GM12878 (cell line): Measurements from ENCODE around the gene CUEDC1. TPM values are rescaled to one million over a fixed set of nuclear protein-coding genes. Genes with fewer than 3 reads are reported as not detected.
"Not testable (repeated sequence)": the region's sequence is repeated elsewhere in the genome, so short reads cannot be mapped to it uniquely, and the experiment has no call there.

Experiments
- ATAC-seq: fragments of 200-7000 bp; cut with Tn5 transposase; 3 replicates; pipeline ENCODE4 v1.9.1; 2020; ENCODE audit warnings: mild to moderate bottlenecking, moderate library complexity
- BruUV-seq: library from RNA; stranded (reverse); fragments of 400-500 nt; replicated peaks from 2 replicates; lab custom pipeline; 2021; lab: Mats Ljungman, UMichigan
- CTCF ChIA-PET: fragments of 300-600 bp; sonication (Branson Sonifier 250); formaldehyde crosslinking; extraction: SDS; loops from one replicate; lab custom pipeline; 2021; ENCODE audit warnings: inconsistent platforms; lab: Yijun Ruan, JAX
- POLR2A ChIA-PET: fragments of 350-600 bp; formaldehyde crosslinking; extraction: SDS; loops from one replicate; lab custom pipeline; 2021; ENCODE audit warnings: inconsistent platforms; lab: Charles Lee
- RAD21 ChIA-PET: fragments of 300-600 bp; sonication (Branson Sonifier 250); formaldehyde crosslinking; loops from one replicate; lab custom pipeline; 2023; ENCODE audit warnings: antibody characterized with exemption; ENCODE audit not compliant: unreplicated experiment; lab: Charles Lee
- SMC1A ChIA-PET: fragments of 300-600 bp; sonication (Branson Sonifier 250); formaldehyde crosslinking; loops from one replicate; lab custom pipeline; 2023; ENCODE audit not compliant: unreplicated experiment, uncharacterized antibody; lab: Charles Lee
- DNase-seq: peaks from one replicate; pipeline ENCODE4 v3.0.0-alpha.2; 2011; ENCODE audit warnings: low read depth, low spot score
- FAIRE-seq: peaks from 3 replicates; lab custom pipeline; 2011; peaks lifted over from hg19 to GRCh38; lab: Jason Lieb, UNC
- H2AFZ ChIP-seq: 2 replicates; pipeline ENCODE4 v1.6.0; 2011; ENCODE audit warnings: low read depth, low read length, control low read depth; ENCODE audit not compliant: control insufficient read depth
- H3K27ac ChIP-seq: 2 replicates; pipeline ENCODE4 v1.5.1; 2011; ENCODE audit warnings: control low read depth; ENCODE audit not compliant: control insufficient read depth, insufficient read depth
- H3K27me3 ChIP-seq, 2 experiments: replicated peaks in 1 of 2; 2 replicates each; pipeline versions ENCODE4 v1.6.0 to v1.6.1; 2011; ENCODE audit warnings: low read length in 1 of 2; ENCODE audit not compliant: control insufficient read depth in 2 of 2, insufficient read depth in 2 of 2
- H3K36me3 ChIP-seq, 2 experiments: 2 replicates each; pipeline ENCODE4 v1.5.1; 2011; ENCODE audit warnings: low read length in 1 of 2; ENCODE audit not compliant: control insufficient read depth in 2 of 2, insufficient read depth in 2 of 2
- H3K4me1 ChIP-seq: 2 replicates; pipeline ENCODE4 v1.6.1; 2011; ENCODE audit warnings: mild to moderate bottlenecking, low read length, moderate library complexity, mixed read lengths; ENCODE audit not compliant: control insufficient read depth, insufficient read depth
- H3K4me2 ChIP-seq: 2 replicates; pipeline ENCODE4 v1.6.0; 2011; ENCODE audit warnings: control low read depth; ENCODE audit not compliant: control insufficient read depth, insufficient read depth
- H3K4me3 ChIP-seq: fragments of 200-600 bp; sonication (generic); 2 replicates; pipeline ENCODE4 v1.5.1; 2016
- H3K79me2 ChIP-seq: 2 replicates; pipeline ENCODE4 v1.6.0; 2011; ENCODE audit warnings: low read length; ENCODE audit not compliant: control insufficient read depth, insufficient read depth
- H3K9ac ChIP-seq: 2 replicates; pipeline ENCODE4 v1.8.0; 2011; ENCODE audit warnings: low read length, control low read depth, mixed read lengths; ENCODE audit not compliant: control insufficient read depth, insufficient read depth
- H3K9me3 ChIP-seq: replicated peaks from 3 replicates; pipeline ENCODE4 v1.5.1; 2011; ENCODE audit warnings: mild to moderate bottlenecking, low read length; ENCODE audit not compliant: control insufficient read depth, insufficient read depth
- H4K20me1 ChIP-seq: 2 replicates; pipeline ENCODE4 v1.6.0; 2011; ENCODE audit not compliant: control insufficient read depth, insufficient read depth
- ATF7 ChIP-seq: fragments of 450-650 bp; IDR thresholded peaks from 2 replicates; pipeline ENCODE4 v1.6.1; 2016; ENCODE audit warnings: low read depth, mild to moderate bottlenecking
- TCF3 ChIP-seq: IDR thresholded peaks from 2 replicates; pipeline ENCODE4 v1.6.1; 2012; ENCODE audit warnings: low read depth, mild to moderate bottlenecking, low read length, borderline replicate concordance; ENCODE audit not compliant: insufficient read depth
- ZNF217 ChIP-seq: fragments of 450-650 bp; IDR thresholded peaks from 2 replicates; pipeline ENCODE4 v1.6.1; 2017; ENCODE audit warnings: antibody characterized with exemption, mild to moderate bottlenecking
- WGBS: methylation state at CpG from one replicate; pipeline ENCODE4 v1.1.6; 2016; ENCODE audit warnings: low lambda C conversion rate; ENCODE audit not compliant: insufficient replicate concordance, insufficient coverage; ENCODE audit errors: missing lambda C conversion rate; 5-methylcytosine and 5-hydroxymethylcytosine counted together
- in situ Hi-C: fragments of 300-500 bp; cut with MboI; formaldehyde crosslinking; loops from 9 replicates; pipeline ENCODE4 v1.14.3; 2018; ENCODE audit warnings: mixed read lengths
- intact Hi-C: fragments of 100-400 bp; cut with micrococcal nuclease; formaldehyde crosslinking; loops from one replicate; pipeline ENCODE4 v1.14.2; 2022; ENCODE audit not compliant: unreplicated experiment
- polyA plus RNA-seq, 11 experiments: library from polyadenylated mRNA; depleted of rRNA in 4 of 11; unstranded in 6 of 11; stranded (reverse) in 5 of 11; fragments of >200 nt; fragmentation: Nextera tagmentation in 4 of 11; fragmentation: Illumina TruSeq in 1 of 11; extraction: Ambion mirVana in 4 of 11; extraction: Trizol in 1 of 11; gene quantifications; 1 replicate in 1 of 11; 2 replicates in 10 of 11; pipeline versions ENCODE4 v1.2.1 to v1.2.3, GENCODE V29; 2011 to 2016; ENCODE audit warnings: inconsistent platforms in 2 of 11, missing spikeins in 2 of 11, low read depth in 1 of 11
- total RNA-seq, 4 experiments: library from RNA; depleted of rRNA in 3 of 4; stranded (reverse); fragments of >200 nt in 3 of 4; fragmentation: Illumina TruSeq in 1 of 4; extraction: Trizol in 1 of 4; gene quantifications; 2 replicates each; pipeline versions ENCODE4 v1.2.1 to v1.2.3, GENCODE V29; 2013 to 2021

Gene CUEDC1
- total and polyA plus RNA-seq, 10 of the 15 experiments (the other 5 are each of a cell fraction or from before 2014, with no cell fraction given), result 0.24 to 7.4 (median 1.8) TPM

DNA sequence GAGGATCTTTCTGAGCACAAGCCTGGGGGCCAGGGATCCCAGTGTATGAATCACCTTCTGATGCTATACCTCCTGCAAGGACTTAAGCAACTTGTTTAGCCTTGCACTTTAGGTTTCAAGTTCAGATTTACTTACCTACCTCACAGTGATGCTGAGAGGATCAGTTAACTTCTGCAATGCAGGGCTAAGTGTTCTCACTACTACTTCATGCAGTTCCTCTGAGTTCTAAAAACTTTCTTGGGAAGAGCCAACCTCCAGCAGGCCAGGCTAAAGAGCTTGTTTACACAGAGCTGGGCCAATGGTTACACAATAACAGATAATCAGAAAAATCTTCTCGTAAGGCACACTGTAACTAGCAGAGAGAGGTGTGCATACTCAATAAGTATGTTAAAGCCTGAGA, 19.8 kb upstream of the CUEDC1 start:
- ChIA-PET CTCF (interaction anchor here (1.0 to 1.7 kb wide), 3 partner anchors 10 to 138 kb away, joined by 3 to 9 read pairs (median 4); no protein-coding TSS in a partner anchor), SMC1A (interaction anchor here (0.8 to 3.3 kb wide), 5 partner anchors 8 to 115 kb away, joined by 3 to 20 read pairs (median 4); no protein-coding TSS in a partner anchor), POLR2A (interaction anchor here (0.5 kb wide), 1 partner anchor 556 kb away, joined by 3 read pairs; no protein-coding TSS in a partner anchor), RAD21 (interaction anchor here (0.8 to 2.0 kb wide), 2 partner anchors 10 to 72 kb away, joined by 3 to 10 read pairs; no protein-coding TSS in a partner anchor)
- no peaks in the 10 kb centered on the region for H3K9me3 ChIP-seq
- WGBS, result 93% methylated on average over 1 of the region's 1 CpG
- no TSS peak for BruUV-seq
- no peak overlapping the region for H3K4me2 ChIP-seq
- H3K9ac ChIP-seq, result no peak overlapping the region
- in situ Hi-C loops, result no loop called here
- no peak overlapping the region for H3K27ac ChIP-seq
- H2AFZ ChIP-seq, result no peak overlapping the region
- H3K79me2 ChIP-seq, result no peaks in the 10 kb centered on the region
- intact Hi-C loops, result no loop called here
- DNase-seq (no peak), ATAC-seq (no peak), FAIRE-seq (no peak)
- H3K4me1 ChIP-seq, result no peaks in the 10 kb centered on the region
- H3K36me3 ChIP-seq, result peaks cover 6 to 25% of the 10 kb centered on the region in 2 experiments
- no peaks in the 10 kb centered on the region for H4K20me1 ChIP-seq
- TF ChIP-seq ATF7 (no peak), TCF3 (no peak), ZNF217 (no peak)
- H3K27me3 ChIP-seq, result no peaks in the 10 kb centered on the region
- H3K4me3 ChIP-seq, result no peak overlapping the region

DNA sequence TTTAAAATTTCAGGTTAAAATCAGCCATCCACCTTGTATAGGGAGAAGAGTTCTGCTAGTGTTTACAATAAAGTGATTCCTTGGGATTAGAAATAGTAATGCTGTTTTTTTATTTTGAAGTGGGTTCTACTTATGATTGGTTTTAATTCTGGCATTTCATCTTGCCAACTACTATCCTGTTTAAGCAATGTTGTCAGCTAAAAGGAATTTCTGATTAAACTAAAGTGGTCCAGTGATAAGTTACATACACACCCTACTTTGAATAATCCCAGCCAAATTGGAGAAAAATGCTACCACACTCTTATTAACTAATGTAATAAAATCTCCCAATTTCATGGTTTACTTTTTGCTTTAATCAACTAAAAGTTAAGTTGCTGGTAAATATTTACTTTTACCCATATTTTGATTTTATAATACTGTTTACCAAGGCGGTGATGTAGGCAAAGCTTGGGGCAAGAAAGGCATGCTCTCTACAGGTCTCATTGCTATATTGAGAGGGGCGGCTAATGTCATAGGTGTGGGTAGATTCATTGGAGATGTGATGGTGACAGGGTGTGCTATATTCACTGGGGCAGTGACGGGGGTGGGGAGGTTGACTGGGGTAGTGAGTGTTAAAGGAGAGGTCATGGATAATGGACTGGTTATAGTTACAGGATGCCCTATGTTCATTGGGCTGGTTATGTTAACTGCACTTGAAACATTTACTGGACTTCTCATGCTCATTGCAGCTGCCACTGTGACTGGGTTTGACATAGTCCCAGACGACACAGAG, 19.0 kb upstream of the CUEDC1 start:
- BruUV-seq, result TSS peak; percentile 21
- H3K4me3 ChIP-seq, H3K27me3 ChIP-seq, H3K4me2 ChIP-seq, H2AFZ ChIP-seq, RAD21 ChIA-PET, H3K9ac ChIP-seq, POLR2A ChIA-PET, H3K9me3 ChIP-seq, ATAC-seq, DNase-seq, H4K20me1 ChIP-seq, H3K79me2 ChIP-seq, in situ Hi-C loops, H3K27ac ChIP-seq, H3K4me1 ChIP-seq, intact Hi-C loops: not testable (repeated sequence)
- CTCF ChIA-PET, result interaction anchor here (1.4 kb wide), 1 partner anchor 114 kb away, joined by 4 read pairs; no protein-coding TSS in a partner anchor
- peak; percentile 86 for FAIRE-seq
- H3K36me3 ChIP-seq, result peaks cover 6 to 25% of the 10 kb centered on the region in 2 experiments
- WGBS, result 95% methylated on average over 4 of the region's 4 CpGs
- SMC1A ChIA-PET, result interaction anchor here (1.5 to 3.3 kb wide), 3 partner anchors 7 to 113 kb away, joined by 3 to 20 read pairs (median 4); no protein-coding TSS in a partner anchor
